Activated CD8-positive, alpha-beta memory T cell treated with anti-CD3 and anti-CD28 coated beads, Interleukin-2, amount 10 ng/mL, durations not matched to agents 7 days and 5 days (primary cell): ENCODE results near the gene ST8SIA1. TPM values are rescaled to one million over a fixed set of nuclear protein-coding genes. Genes with fewer than 3 reads are reported as not detected.

Experiments
- ATAC-seq: fragments of 150-1000 bp; cut with Tn5 transposase; one replicate; pipeline ENCODE4 v1.10.0; 2021; ENCODE audit warnings: moderate library complexity
- CTCF ChIA-PET: fragments of 350-600 bp; sonication (Branson Sonifier 250); formaldehyde crosslinking; loops from one replicate; lab custom pipeline; 2021; ENCODE audit warnings: antibody characterized with exemption; lab: Charles Lee
- DNase-seq: peaks from one replicate; pipeline ENCODE4 v3.0.0-alpha.2; 2020
- H3K27ac Mint-ChIP-seq: one replicate; pipeline ENCODE4 v1.8.0; 2021; ENCODE audit warnings: mild to moderate bottlenecking, mixed read lengths
- H3K27me3 Mint-ChIP-seq: one replicate; pipeline ENCODE4 v1.8.0; 2021; ENCODE audit warnings: mixed read lengths
- H3K36me3 Mint-ChIP-seq: one replicate; pipeline ENCODE4 v1.8.0; 2021; ENCODE audit warnings: mild to moderate bottlenecking, mixed read lengths
- H3K4me1 Mint-ChIP-seq: one replicate; pipeline ENCODE4 v1.8.0; 2021; ENCODE audit warnings: mixed read lengths
- H3K4me3 Mint-ChIP-seq: one replicate; pipeline ENCODE4 v1.8.0; 2021; ENCODE audit warnings: mild to moderate bottlenecking, moderate library complexity, mixed read lengths
- H3K9me3 Mint-ChIP-seq: one replicate; pipeline ENCODE4 v1.8.0; 2022; ENCODE audit warnings: low read depth, mixed read lengths
- total RNA-seq, 2 experiments: library from RNA; stranded (reverse); gene quantifications; one replicate each; pipeline ENCODE4 v1.2.3, GENCODE V29; 2021

Gene ST8SIA1
- total RNA-seq, 2 experiments from 2014 or later, result 2.7 to 4.6 TPM

DNA sequence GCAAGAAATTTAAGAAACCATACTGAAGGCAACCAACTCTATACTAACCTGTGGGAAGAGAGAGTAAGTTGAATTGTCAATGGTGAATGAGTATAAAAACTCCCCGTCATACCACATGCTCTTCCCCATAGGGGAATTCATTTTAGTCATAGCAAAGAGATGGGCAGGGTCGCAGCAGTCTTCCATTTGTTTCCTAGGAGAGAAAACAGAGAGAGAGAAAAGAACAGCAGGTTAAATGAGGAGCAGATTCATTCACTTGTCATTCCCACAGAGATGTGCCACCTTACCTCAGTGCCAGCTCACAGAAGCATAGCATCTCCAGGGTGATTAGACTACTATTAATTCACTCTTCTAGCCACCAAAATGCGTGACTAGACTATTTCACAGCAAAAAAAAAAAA is 47.4 kb downstream of the ST8SIA1 start:
- no peaks in the 10 kb centered on the region for H3K36me3 Mint-ChIP-seq
- no peak overlapping the region for H3K27ac Mint-ChIP-seq
- no peaks in the 10 kb centered on the region for H3K9me3 Mint-ChIP-seq
- peaks cover 23% of the 10 kb centered on the region for H3K4me1 Mint-ChIP-seq
- no peak for DNase-seq
- no peaks in the 10 kb centered on the region for H3K27me3 Mint-ChIP-seq
- ATAC-seq, result no peak
- CTCF ChIA-PET, result interaction anchor here (1.3 kb wide), 1 partner anchor 48 kb away, joined by 5 read pairs; no protein-coding TSS in a partner anchor
- H3K4me3 Mint-ChIP-seq, result no peak overlapping the region

DNA sequence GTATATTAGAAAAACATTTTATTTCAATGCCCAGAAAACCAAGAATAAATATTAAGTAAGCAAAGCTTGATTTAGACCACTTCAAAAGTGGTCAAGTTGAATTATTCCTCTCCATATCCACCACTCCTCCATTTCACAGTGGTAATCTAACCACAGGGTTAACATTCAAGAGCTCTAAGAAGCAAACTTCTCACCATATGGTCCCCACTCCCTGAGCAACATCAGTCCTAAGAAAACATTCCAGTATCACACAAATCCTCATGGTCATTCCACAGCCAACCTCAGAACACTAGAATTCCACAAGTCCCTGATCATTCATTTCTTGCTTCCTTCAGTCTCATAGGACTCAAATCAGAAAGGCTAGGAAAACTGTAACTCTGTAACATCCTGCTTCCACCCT is 47.9 kb downstream of the ST8SIA1 start:
- H3K36me3 Mint-ChIP-seq, result no peaks in the 10 kb centered on the region
- H3K4me3 Mint-ChIP-seq, result no peak overlapping the region
- no peaks in the 10 kb centered on the region for H3K9me3 Mint-ChIP-seq
- no peaks in the 10 kb centered on the region for H3K27me3 Mint-ChIP-seq
- peaks cover 23% of the 10 kb centered on the region for H3K4me1 Mint-ChIP-seq
- CTCF ChIA-PET, result no interaction called here
- ATAC-seq (no peak), DNase-seq (no peak)
- H3K27ac Mint-ChIP-seq, result no peak overlapping the region

DNA sequence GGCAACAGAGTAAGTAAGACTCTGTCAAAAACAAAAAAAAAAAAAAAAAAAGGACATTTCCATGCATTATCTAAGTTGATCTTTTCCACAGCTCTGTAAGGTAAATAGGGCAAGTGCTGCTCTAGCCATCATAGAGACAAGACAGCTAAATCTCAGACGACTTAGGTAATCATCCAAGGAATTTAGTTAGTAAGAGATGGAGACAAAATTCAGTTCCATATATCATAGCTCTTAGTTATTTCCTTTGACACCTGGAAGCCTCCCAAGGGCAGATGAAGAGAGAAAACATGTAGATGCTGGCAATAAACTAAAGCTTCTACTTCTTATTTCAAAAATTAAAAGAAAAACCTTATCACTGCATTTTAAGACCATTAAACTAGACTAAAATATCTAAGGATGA is 48.7 kb downstream of the ST8SIA1 start:
- no peaks in the 10 kb centered on the region for H3K36me3 Mint-ChIP-seq

DNA sequence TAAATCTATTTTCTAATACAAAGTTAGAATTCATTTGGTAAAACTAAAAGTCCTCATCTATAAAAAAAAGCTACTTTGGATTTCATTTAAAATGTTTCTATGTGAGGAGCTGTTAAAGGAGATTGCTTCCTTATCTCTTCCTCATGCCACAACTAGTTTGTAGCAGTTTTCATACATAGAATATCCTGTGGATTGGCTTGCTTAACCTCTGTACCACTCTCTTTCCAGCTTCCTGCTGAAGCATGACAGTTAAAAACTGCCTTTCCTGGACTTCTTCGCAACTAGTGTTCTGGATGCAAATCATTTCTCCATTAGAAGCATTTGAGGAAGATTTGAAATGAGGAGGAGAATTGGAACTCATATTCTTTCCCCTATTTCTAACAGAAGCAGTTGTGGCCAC is 49.6 kb downstream of the ST8SIA1 start:
- Mint-ChIP-seq H3K27ac (no peak overlapping the region), H3K4me3 (no peak overlapping the region), H3K36me3 (no peaks in the 10 kb centered on the region), H3K4me1 (peaks cover 19% of the 10 kb centered on the region), H3K27me3 (no peaks in the 10 kb centered on the region), H3K9me3 (no peaks in the 10 kb centered on the region)
- CTCF ChIA-PET, result no interaction called here
- no peak for ATAC-seq
- DNase-seq, result no peak

More for the DNA sequence above, 48.7 kb downstream of the ST8SIA1 start:
- H3K27me3 Mint-ChIP-seq, result no peaks in the 10 kb centered on the region
- no peaks in the 10 kb centered on the region for H3K9me3 Mint-ChIP-seq
- CTCF ChIA-PET, result no interaction called here
- H3K4me3 Mint-ChIP-seq, result no peak overlapping the region
- no peak for ATAC-seq
- H3K27ac Mint-ChIP-seq, result no peak overlapping the region
- H3K4me1 Mint-ChIP-seq, result peaks cover 21% of the 10 kb centered on the region
- no peak for DNase-seq

DNA sequence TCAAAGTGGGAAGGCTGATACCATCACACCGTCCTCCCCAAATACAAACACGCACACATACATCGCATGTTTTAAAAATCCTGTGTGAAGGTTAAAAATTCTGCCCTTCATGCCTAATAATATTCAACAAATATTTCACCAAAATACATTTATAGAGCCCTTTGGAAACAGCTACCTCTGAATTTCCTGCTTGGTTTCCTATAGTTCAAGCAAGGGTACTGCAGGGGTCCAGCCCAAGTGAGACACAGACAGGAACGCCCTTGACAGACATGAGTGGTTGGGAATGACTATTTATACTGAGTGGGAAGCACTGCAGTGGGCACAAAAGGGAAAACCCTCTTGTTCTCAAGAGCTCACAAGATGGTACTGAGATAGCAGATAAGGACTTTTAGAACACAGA is 51.0 kb downstream of the ST8SIA1 start:
- H3K36me3 Mint-ChIP-seq, result no peaks in the 10 kb centered on the region
- no peaks in the 10 kb centered on the region for H3K27me3 Mint-ChIP-seq
- H3K4me1 Mint-ChIP-seq, result peaks cover 15% of the 10 kb centered on the region
- ATAC-seq (no peak), DNase-seq (no peak)
- H3K27ac Mint-ChIP-seq, result no peak overlapping the region
- no peak overlapping the region for H3K4me3 Mint-ChIP-seq
- CTCF ChIA-PET, result no interaction called here
- H3K9me3 Mint-ChIP-seq, result no peaks in the 10 kb centered on the region

- Mint-ChIP-seq H3K36me3 (no peaks in the 10 kb centered on the region), H3K27ac (no peak overlapping the region), H3K27me3 (no peaks in the 10 kb centered on the region), H3K9me3 (no peaks in the 10 kb centered on the region), H3K4me3 (no peak overlapping the region), H3K4me1 (peaks cover 11% of the 10 kb centered on the region)
- ATAC-seq (no peak), DNase-seq (no peak)
- CTCF ChIA-PET, result no interaction called here
These were observed 51.5 kb downstream of the ST8SIA1 start for GRCh38 chr12:22283006-22283506.

GRCh38 chr12:22282283-22282682 is 52.2 kb downstream of the ST8SIA1 start:
- CTCF ChIA-PET, result no interaction called here
- Mint-ChIP-seq H3K4me1 (peaks cover 3% of the 10 kb centered on the region), H3K4me3 (no peak overlapping the region), H3K36me3 (no peaks in the 10 kb centered on the region), H3K27ac (no peak overlapping the region), H3K27me3 (no peaks in the 10 kb centered on the region), H3K9me3 (no peaks in the 10 kb centered on the region)
- no peak for ATAC-seq
- DNase-seq, result no peak

DNA sequence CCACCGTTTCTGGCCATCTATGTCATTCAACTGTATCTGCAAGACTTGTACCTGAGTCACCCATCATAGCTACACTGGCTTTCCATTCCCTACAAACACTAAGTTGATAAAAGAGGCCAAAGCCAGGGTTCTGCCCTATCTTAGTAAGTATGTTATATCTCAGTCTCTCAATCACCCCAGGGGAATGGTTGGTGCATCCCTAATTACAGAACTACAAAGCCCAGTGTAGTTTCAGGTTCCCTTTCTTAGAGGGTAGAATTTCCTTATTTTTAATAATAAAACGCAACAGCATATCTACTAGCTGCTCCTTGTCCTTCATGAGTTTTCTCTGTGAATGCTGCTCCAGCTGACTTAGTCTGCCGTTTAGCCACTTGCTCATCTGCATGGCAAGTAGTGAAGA is 57.6 kb downstream of the ST8SIA1 start:
- Mint-ChIP-seq H3K36me3 (no peaks in the 10 kb centered on the region), H3K4me3 (no peak overlapping the region), H3K27me3 (no peaks in the 10 kb centered on the region), H3K27ac (no peak overlapping the region), H3K4me1 (no peaks in the 10 kb centered on the region), H3K9me3 (no peaks in the 10 kb centered on the region)
- CTCF ChIA-PET, result no interaction called here
- DNase-seq (no peak), ATAC-seq (no peak)

GRCh38 chr12:22276313-22276712 is 58.2 kb downstream of the ST8SIA1 start:
- H3K27me3 Mint-ChIP-seq, result no peaks in the 10 kb centered on the region
- H3K36me3 Mint-ChIP-seq, result no peaks in the 10 kb centered on the region
- CTCF ChIA-PET, result no interaction called here
- no peaks in the 10 kb centered on the region for H3K9me3 Mint-ChIP-seq
- no peak overlapping the region for H3K4me3 Mint-ChIP-seq
- no peak for ATAC-seq
- DNase-seq, result no peak
- no peaks in the 10 kb centered on the region for H3K4me1 Mint-ChIP-seq
- H3K27ac Mint-ChIP-seq, result no peak overlapping the region

GRCh38 chr12:22275843-22276242 is 58.7 kb downstream of the ST8SIA1 start:
- no peaks in the 10 kb centered on the region for H3K36me3 Mint-ChIP-seq
- H3K4me3 Mint-ChIP-seq, result no peak overlapping the region
- no peaks in the 10 kb centered on the region for H3K9me3 Mint-ChIP-seq
- CTCF ChIA-PET, result no interaction called here
- no peak for ATAC-seq
- no peaks in the 10 kb centered on the region for H3K27me3 Mint-ChIP-seq
- no peak overlapping the region for H3K27ac Mint-ChIP-seq
- no peaks in the 10 kb centered on the region for H3K4me1 Mint-ChIP-seq
- no peak for DNase-seq

- CTCF ChIA-PET, result no interaction called here
- H3K4me3 Mint-ChIP-seq, result no peak overlapping the region
- no peak overlapping the region for H3K27ac Mint-ChIP-seq
- ATAC-seq (no peak), DNase-seq (no peak)
- no peaks in the 10 kb centered on the region for H3K4me1 Mint-ChIP-seq
- H3K36me3 Mint-ChIP-seq, result peaks cover 2% of the 10 kb centered on the region
- H3K27me3 Mint-ChIP-seq, result no peaks in the 10 kb centered on the region
- H3K9me3 Mint-ChIP-seq, result peaks cover 2% of the 10 kb centered on the region
These were observed 62.0 kb downstream of the ST8SIA1 start for GRCh38 chr12:22272335-22273151.

DNA sequence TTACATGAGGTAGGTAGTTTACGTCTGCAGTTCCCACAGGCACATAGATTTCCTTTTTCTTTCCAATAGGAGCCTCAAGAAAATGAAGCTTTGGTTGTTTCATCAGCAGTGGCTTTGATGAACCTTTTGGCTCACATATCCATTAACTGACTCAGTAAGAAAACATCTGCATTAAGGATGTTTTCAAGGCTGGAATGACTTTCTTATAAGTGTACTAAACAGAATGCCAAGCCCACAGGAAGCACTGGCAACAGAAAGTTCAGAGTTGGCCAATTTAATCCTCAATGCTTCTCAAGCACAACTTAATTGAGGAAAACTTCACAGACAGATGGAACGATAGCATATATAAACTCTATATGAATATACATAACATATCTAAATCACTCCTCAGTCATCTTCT is 63.5 kb downstream of the ST8SIA1 start:
- Mint-ChIP-seq H3K4me1 (no peaks in the 10 kb centered on the region), H3K36me3 (peaks cover 2% of the 10 kb centered on the region), H3K27me3 (no peaks in the 10 kb centered on the region), H3K4me3 (no peak overlapping the region), H3K9me3 (peaks cover 2% of the 10 kb centered on the region), H3K27ac (no peak overlapping the region)
- ATAC-seq (no peak), DNase-seq (no peak)
- CTCF ChIA-PET, result no interaction called here

DNA sequence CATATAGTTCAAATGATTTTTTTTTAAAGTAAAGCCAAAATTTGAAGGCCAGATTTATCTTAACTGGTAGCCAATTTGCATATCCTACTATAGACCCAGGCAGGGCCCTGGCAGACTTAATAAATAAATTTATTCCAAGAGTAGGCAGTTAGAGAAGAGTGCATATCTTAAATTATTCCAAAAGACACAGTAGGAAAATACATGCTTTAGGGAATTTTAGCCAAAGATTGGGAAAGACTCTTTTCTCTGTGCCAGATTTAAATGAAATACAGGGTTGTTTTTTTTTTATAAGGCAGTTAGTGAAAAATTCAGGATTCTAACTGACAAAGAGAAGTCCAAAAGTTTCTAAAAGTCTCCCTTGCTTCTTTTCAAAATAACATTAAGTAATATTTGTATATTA is 65.5 kb downstream of the ST8SIA1 start:
- CTCF ChIA-PET, result no interaction called here
- no peaks in the 10 kb centered on the region for H3K27me3 Mint-ChIP-seq
- ATAC-seq, result no peak
- no peak overlapping the region for H3K4me3 Mint-ChIP-seq
- H3K4me1 Mint-ChIP-seq, result no peaks in the 10 kb centered on the region
- H3K27ac Mint-ChIP-seq, result no peak overlapping the region
- H3K9me3 Mint-ChIP-seq, result peaks cover 2% of the 10 kb centered on the region
- peaks cover 2% of the 10 kb centered on the region for H3K36me3 Mint-ChIP-seq
- no peak for DNase-seq

DNA sequence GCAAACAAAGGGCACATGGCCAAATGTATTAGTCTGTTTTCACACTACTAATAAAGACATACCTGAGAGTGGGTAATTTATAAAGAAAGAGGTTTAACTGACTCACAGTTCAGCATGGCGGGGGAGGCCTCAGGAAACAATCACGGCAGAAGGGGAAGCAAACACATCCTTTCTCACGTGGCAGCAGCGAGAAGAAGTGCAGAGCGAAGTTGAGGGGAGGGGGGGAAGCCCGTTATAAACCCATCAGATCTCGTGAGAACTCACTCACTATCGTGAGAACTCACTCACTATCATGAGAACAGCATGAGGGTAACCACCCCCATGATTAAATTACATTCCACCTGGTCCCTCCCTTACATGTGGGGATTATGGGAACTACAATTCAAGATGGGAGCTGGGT is 66.1 kb downstream of the ST8SIA1 start:
- DNase-seq (no peak), ATAC-seq (no peak)
- Mint-ChIP-seq H3K27ac (no peak overlapping the region), H3K27me3 (no peaks in the 10 kb centered on the region), H3K4me3 (no peak overlapping the region), H3K4me1 (no peaks in the 10 kb centered on the region), H3K9me3 (peaks cover 2% of the 10 kb centered on the region), H3K36me3 (peaks cover 2% of the 10 kb centered on the region)
- CTCF ChIA-PET, result interaction anchor here (1.2 kb wide), 1 partner anchor 191 kb away, joined by 3 read pairs; no protein-coding TSS in a partner anchor
